ENCODE measurements around the gene MYD88. TPM values are rescaled to one million over a fixed set of nuclear protein-coding genes. Genes with fewer than 3 reads are reported as not detected.

The MYD88 gene
- total RNA-seq, 1 experiment from 2014 or later, result 19.2 TPM

DNA sequence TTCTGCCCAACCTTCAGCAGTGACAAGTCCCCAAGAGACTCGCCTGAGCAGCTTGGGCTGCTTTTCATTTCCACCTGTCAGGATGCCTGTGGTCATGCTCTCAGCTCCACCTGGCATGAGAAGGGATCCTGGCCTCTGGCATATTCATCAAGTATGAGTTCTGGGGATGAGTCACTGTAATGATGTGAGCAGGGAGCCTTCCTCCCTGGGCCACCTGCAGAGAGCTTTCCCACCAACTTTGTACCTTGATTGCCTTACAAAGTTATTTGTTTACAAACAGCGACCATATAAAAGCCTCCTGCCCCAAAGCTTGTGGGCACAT is 3.5 kb downstream of the MYD88 start (continued):
- TF ChIP-seq GABPB1 (CRISPR knock-in tag; IDR thresholded peaks at IDR 0.05) (no peak), CREB1 (CRISPR knock-in tag; IDR thresholded peaks at IDR 0.05) (no peak), FOXK1 (CRISPR knock-in tag; IDR thresholded peaks at IDR 0.05) (no peak), CBFB (CRISPR knock-in tag; IDR thresholded peaks at IDR 0.05; ENCODE audit: low read depth) (no peak), ZNF138 (CRISPR knock-in tag; conservative IDR thresholded peaks at IDR 0.05) (no peak)
- TF ChIP-seq, protein P1, sequence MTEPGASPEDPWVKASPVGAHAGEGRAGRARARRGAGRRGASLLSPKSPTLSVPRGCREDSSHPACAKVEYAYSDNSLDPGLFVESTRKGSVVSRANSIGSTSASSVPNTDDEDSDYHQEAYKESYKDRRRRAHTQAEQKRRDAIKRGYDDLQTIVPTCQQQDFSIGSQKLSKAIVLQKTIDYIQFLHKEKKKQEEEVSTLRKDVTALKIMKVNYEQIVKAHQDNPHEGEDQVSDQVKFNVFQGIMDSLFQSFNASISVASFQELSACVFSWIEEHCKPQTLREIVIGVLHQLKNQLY (CRISPR knock-in tag; IDR thresholded peaks at IDR 0.05), result no peak
- TF ChIP-seq, protein P2, sequence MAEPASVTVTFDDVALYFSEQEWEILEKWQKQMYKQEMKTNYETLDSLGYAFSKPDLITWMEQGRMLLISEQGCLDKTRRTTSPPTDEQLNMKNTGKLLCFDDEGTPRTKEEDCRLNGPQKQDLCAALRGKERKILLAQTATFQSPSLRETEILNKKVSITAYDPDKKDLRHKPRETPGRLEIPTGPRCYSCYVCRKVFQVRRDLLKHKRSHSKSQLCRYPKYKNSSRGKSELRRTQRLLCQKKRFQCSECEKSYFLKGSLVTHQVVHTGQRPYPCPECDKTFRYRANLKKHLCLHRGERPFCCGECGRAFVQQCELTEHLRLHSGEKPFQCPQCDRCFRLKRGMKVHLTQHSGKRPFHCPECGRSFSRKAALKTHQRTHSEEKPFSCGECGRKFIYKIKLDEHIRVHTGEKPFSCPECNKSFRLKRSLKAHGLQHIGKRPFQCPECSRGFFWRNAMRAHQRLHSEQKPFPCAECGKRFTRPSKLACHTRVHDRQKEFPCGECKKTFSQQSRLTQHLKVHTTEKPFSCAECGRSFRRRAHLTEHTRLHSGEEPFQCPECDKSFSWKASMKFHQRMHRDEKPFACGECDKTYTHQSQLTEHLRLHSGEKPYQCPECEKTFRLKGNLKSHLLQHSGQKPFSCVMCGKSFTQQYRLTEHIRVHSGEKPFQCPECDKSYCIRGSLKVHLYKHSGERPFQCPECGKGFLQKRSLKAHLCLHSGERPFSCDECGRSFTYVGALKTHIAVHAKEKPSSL (CRISPR knock-in tag; conservative IDR thresholded peaks at IDR 0.05), result no peak
- TF ChIP-seq, protein P3, sequence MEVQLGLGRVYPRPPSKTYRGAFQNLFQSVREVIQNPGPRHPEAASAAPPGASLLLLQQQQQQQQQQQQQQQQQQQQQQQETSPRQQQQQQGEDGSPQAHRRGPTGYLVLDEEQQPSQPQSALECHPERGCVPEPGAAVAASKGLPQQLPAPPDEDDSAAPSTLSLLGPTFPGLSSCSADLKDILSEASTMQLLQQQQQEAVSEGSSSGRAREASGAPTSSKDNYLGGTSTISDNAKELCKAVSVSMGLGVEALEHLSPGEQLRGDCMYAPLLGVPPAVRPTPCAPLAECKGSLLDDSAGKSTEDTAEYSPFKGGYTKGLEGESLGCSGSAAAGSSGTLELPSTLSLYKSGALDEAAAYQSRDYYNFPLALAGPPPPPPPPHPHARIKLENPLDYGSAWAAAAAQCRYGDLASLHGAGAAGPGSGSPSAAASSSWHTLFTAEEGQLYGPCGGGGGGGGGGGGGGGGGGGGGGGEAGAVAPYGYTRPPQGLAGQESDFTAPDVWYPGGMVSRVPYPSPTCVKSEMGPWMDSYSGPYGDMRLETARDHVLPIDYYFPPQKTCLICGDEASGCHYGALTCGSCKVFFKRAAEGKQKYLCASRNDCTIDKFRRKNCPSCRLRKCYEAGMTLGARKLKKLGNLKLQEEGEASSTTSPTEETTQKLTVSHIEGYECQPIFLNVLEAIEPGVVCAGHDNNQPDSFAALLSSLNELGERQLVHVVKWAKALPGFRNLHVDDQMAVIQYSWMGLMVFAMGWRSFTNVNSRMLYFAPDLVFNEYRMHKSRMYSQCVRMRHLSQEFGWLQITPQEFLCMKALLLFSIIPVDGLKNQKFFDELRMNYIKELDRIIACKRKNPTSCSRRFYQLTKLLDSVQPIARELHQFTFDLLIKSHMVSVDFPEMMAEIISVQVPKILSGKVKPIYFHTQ (CRISPR knock-in tag; IDR thresholded peaks at IDR 0.05), result no peak
- TF ChIP-seq, protein P4, sequence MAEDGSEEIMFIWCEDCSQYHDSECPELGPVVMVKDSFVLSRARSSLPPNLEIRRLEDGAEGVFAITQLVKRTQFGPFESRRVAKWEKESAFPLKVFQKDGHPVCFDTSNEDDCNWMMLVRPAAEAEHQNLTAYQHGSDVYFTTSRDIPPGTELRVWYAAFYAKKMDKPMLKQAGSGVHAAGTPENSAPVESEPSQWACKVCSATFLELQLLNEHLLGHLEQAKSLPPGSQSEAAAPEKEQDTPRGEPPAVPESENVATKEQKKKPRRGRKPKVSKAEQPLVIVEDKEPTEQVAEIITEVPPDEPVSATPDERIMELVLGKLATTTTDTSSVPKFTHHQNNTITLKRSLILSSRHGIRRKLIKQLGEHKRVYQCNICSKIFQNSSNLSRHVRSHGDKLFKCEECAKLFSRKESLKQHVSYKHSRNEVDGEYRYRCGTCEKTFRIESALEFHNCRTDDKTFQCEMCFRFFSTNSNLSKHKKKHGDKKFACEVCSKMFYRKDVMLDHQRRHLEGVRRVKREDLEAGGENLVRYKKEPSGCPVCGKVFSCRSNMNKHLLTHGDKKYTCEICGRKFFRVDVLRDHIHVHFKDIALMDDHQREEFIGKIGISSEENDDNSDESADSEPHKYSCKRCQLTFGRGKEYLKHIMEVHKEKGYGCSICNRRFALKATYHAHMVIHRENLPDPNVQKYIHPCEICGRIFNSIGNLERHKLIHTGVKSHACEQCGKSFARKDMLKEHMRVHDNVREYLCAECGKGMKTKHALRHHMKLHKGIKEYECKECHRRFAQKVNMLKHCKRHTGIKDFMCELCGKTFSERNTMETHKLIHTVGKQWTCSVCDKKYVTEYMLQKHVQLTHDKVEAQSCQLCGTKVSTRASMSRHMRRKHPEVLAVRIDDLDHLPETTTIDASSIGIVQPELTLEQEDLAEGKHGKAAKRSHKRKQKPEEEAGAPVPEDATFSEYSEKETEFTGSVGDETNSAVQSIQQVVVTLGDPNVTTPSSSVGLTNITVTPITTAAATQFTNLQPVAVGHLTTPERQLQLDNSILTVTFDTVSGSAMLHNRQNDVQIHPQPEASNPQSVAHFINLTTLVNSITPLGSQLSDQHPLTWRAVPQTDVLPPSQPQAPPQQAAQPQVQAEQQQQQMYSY (CRISPR knock-in tag; IDR thresholded peaks at IDR 0.05), result no peak

DNA sequence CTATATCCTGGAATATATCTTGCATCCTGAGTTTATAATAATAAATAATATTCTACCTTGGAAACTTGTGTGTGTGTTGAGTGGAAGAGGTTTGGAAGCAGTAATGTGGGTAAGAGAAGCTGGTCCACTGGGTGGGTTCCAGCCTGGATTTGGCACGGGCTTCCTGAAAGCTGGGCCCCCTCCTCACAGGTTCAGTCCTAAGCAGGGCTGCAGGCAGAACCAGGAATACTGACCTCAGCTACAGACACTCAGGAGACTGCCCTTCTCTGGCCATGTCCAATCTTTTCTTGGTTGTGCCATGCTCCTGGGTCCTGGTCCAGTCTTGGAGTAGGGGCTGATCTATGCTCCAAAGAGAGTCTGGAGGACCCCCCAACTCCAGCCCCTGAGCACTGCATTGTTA is 4.5 kb downstream of the MYD88 start:
- Mint-ChIP-seq H3K4me3 (no peak overlapping the region), H3K4me1 (peaks cover 16% of the 10 kb centered on the region), H3K27me3 (ENCODE audit: low read depth) (peaks cover 17% of the 10 kb centered on the region), H3K27ac (no peak overlapping the region), H3K9me3 (peaks cover 22% of the 10 kb centered on the region), H3K36me3 (peaks cover 11% of the 10 kb centered on the region)
- no peak for DNase-seq (ENCODE audit: low spot score)
- POLR2A ChIA-PET, result no interaction called here
- CTCF ChIA-PET, result no interaction called here
- ATAC-seq, result no peak
- TF ChIP-seq, protein P5, sequence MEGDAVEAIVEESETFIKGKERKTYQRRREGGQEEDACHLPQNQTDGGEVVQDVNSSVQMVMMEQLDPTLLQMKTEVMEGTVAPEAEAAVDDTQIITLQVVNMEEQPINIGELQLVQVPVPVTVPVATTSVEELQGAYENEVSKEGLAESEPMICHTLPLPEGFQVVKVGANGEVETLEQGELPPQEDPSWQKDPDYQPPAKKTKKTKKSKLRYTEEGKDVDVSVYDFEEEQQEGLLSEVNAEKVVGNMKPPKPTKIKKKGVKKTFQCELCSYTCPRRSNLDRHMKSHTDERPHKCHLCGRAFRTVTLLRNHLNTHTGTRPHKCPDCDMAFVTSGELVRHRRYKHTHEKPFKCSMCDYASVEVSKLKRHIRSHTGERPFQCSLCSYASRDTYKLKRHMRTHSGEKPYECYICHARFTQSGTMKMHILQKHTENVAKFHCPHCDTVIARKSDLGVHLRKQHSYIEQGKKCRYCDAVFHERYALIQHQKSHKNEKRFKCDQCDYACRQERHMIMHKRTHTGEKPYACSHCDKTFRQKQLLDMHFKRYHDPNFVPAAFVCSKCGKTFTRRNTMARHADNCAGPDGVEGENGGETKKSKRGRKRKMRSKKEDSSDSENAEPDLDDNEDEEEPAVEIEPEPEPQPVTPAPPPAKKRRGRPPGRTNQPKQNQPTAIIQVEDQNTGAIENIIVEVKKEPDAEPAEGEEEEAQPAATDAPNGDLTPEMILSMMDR (IDR thresholded peaks at IDR 0.05), result no peak
- TF ChIP-seq ETV6 (CRISPR knock-in tag; IDR thresholded peaks at IDR 0.05), result no peak
- TF ChIP-seq RELA (CRISPR knock-in tag; IDR thresholded peaks at IDR 0.05; ENCODE audit: borderline replicate concordance), result no peak
- no peak for TF ChIP-seq ZBTB21 (CRISPR knock-in tag; IDR thresholded peaks at IDR 0.05; ENCODE audit: borderline replicate concordance)
- TF ChIP-seq, protein P6, sequence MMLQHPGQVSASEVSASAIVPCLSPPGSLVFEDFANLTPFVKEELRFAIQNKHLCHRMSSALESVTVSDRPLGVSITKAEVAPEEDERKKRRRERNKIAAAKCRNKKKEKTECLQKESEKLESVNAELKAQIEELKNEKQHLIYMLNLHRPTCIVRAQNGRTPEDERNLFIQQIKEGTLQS (CRISPR knock-in tag; conservative IDR thresholded peaks at IDR 0.05), result no peak
- no peak for TF ChIP-seq ZNF219 (CRISPR knock-in tag; IDR thresholded peaks at IDR 0.05; ENCODE audit: borderline replicate concordance)
- TF ChIP-seq ZNF423 (CRISPR knock-in tag; IDR thresholded peaks at IDR 0.05), result no peak
- no peak for TF ChIP-seq ZNF138 (CRISPR knock-in tag; conservative IDR thresholded peaks at IDR 0.05)
- no peak for TF ChIP-seq ESRRA (CRISPR knock-in tag; IDR thresholded peaks at IDR 0.05; ENCODE audit: borderline replicate concordance)
- TF ChIP-seq, protein P7, sequence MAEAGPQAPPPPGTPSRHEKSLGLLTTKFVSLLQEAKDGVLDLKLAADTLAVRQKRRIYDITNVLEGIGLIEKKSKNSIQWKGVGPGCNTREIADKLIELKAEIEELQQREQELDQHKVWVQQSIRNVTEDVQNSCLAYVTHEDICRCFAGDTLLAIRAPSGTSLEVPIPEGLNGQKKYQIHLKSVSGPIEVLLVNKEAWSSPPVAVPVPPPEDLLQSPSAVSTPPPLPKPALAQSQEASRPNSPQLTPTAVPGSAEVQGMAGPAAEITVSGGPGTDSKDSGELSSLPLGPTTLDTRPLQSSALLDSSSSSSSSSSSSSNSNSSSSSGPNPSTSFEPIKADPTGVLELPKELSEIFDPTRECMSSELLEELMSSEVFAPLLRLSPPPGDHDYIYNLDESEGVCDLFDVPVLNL (CRISPR knock-in tag; IDR thresholded peaks at IDR 0.05; ENCODE audit: borderline replicate concordance, low read depth), result no peak
- TF ChIP-seq, protein P8, sequence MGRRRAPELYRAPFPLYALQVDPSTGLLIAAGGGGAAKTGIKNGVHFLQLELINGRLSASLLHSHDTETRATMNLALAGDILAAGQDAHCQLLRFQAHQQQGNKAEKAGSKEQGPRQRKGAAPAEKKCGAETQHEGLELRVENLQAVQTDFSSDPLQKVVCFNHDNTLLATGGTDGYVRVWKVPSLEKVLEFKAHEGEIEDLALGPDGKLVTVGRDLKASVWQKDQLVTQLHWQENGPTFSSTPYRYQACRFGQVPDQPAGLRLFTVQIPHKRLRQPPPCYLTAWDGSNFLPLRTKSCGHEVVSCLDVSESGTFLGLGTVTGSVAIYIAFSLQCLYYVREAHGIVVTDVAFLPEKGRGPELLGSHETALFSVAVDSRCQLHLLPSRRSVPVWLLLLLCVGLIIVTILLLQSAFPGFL (CRISPR knock-in tag; IDR thresholded peaks at IDR 0.05; ENCODE audit: borderline replicate concordance), result no peak
- TF ChIP-seq, protein P3 (CRISPR knock-in tag; IDR thresholded peaks at IDR 0.05), result no peak
